Fibroblast of pulmonary artery (primary cell): Measurements from ENCODE around the gene LMX1B.

Source experiments
- DNase-seq: peaks from one replicate; pipeline ENCODE4 v3.0.0-alpha.2; 2010; ENCODE audit warnings: low read depth
- H3K4me3 ChIP-seq: replicated peaks from 2 replicates; pipeline ENCODE4 v1.5.1; 2011; ENCODE audit warnings: low read depth, mild to moderate bottlenecking, control low read depth, low read length, moderate library complexity
- CTCF ChIP-seq: IDR thresholded peaks from 2 replicates; pipeline ENCODE4 v1.5.1; 2011; ENCODE audit warnings: mild to moderate bottlenecking, control low read depth, low read length, inconsistent platforms; ENCODE audit errors: missing control alignments

Gene LMX1B

GRCh38 chr9:126641118-126641851 is 27.6 kb downstream of the LMX1B start:
- no peak for DNase-seq
- no peak overlapping the region for H3K4me3 ChIP-seq
- TF ChIP-seq CTCF = no peak

GRCh38 chr9:126642010-126642744 is 28.4 kb downstream of the LMX1B start:
- H3K4me3 ChIP-seq = no peak overlapping the region
- no peak for TF ChIP-seq CTCF

DNA sequence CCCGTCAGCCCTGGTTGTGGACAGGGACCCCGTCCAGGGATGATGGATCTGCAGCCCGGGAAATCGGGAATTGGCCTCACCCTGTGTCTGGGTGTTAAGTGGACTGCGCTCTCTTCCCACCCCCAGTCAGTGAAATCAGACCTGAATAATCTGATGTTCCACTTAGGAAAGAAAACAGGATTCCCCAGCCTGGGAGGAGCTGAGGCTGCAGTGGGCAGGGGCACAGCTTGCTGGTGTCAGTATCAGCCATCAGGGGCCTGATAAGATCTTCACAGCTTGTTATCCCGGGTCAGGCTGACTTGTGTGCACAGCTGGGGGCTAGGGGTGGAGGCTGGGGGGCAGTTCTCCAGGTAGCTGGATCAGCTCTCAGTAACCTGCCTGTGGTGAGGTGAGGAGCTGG is 29.1 kb downstream of the LMX1B start:
- no peak overlapping the region for H3K4me3 ChIP-seq
- TF ChIP-seq CTCF = no peak
- DNase-seq = no peak

More at GRCh38 chr9:126642010-126642744, 28.4 kb downstream of the LMX1B start:
- no peak for DNase-seq

GRCh38 chr9:126643945-126644527 is 30.3 kb downstream of the LMX1B start:
- TF ChIP-seq CTCF = no peak
- H3K4me3 ChIP-seq = no peak overlapping the region
- DNase-seq = no peak

DNA sequence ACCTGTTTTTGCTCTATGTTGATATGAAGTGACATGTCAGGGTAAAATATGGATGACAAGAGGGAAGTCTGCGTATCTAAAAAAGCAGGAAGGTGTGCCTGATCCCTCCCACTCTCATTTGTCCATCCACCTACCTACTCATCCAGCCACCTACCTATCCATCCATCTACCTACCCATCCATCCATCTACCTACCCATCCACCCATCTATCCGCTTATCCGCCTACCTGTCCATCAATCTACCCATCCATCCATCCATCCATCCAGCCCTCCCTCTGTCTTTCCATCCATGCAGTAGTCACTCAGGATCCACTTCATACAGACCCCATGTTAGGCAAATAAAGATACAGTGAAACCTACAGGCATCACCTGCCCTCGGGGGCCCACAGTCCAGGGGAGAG is 32.4 kb downstream of the LMX1B start:
- TF ChIP-seq CTCF = no peak
- DNase-seq = no peak
- H3K4me3 ChIP-seq = no peak overlapping the region

GRCh38 chr9:126647585-126648411 is 34.1 kb downstream of the LMX1B start:
- H3K4me3 ChIP-seq = no peak overlapping the region
- no peak for DNase-seq
- TF ChIP-seq CTCF = no peak
